H1 (cell line): ENCODE data around the gene ADK. TPM values are rescaled to one million over a fixed set of nuclear protein-coding genes. Genes with fewer than 3 reads are reported as not detected.

Source experiments
- CEBPB ChIP-seq: IDR thresholded peaks from 2 replicates; pipeline ENCODE4 v1.6.1; 2012; ENCODE audit warnings: low read depth, low read length
- CTCF ChIP-seq, 3 experiments: IDR thresholded peaks; 1 replicate in 2 of 3; 2 replicates in 1 of 3; pipeline versions ENCODE4 v1.5.1 to v1.6.1; 2011; ENCODE audit warnings: low read length in 3 of 3, mild to moderate bottlenecking in 3 of 3, inconsistent platforms in 2 of 3, low read depth in 1 of 3, moderate library complexity in 1 of 3; ENCODE audit not compliant: insufficient read depth in 1 of 3; ENCODE audit errors: control extremely low read depth in 1 of 3
- FOSL1 ChIP-seq: IDR thresholded peaks from 2 replicates; pipeline ENCODE4 v1.6.1; 2011; ENCODE audit warnings: mild to moderate bottlenecking, low read depth, low read length, moderate library complexity; ENCODE audit not compliant: insufficient read depth
- GTF2F1 ChIP-seq: IDR thresholded peaks from 2 replicates; pipeline ENCODE4 v1.6.1; 2012; ENCODE audit warnings: low read depth, low read length, improper control_type of control experiment, borderline replicate concordance
- HDAC6 ChIP-seq: IDR thresholded peaks from one replicate; pipeline ENCODE4 v1.7.1; 2012; ENCODE audit warnings: low read depth, mild to moderate bottlenecking, inconsistent platforms, low read length, moderate library complexity
- KDM1A ChIP-seq: fragments of 200-600, 300-600 bp; sonication (generic); IDR thresholded peaks from 2 replicates; pipeline ENCODE4 v1.7.1; 2016; ENCODE audit warnings: mild to moderate bottlenecking, low read length, borderline replicate concordance
- SIN3A ChIP-seq, 2 experiments: IDR thresholded peaks in 1 of 2; conservative IDR thresholded peaks in 1 of 2; 2 replicates each; pipeline ENCODE4 v1.6.1; 2011 to 2012; ENCODE audit warnings: low read length in 2 of 2, improper control_type of control experiment in 1 of 2, low read depth in 1 of 2, mild to moderate bottlenecking in 1 of 2
- SP2 ChIP-seq: IDR thresholded peaks from 2 replicates; pipeline ENCODE4 v1.6.1; 2012; ENCODE audit warnings: mild to moderate bottlenecking, low read length, inconsistent platforms
- USF2 ChIP-seq: IDR thresholded peaks from 2 replicates; pipeline ENCODE4 v1.6.1; 2011; ENCODE audit warnings: low read length, improper control_type of control experiment
- polyA plus RNA-seq, 7 experiments: library from polyadenylated mRNA; depleted of rRNA in 3 of 7; stranded (reverse) in 5 of 7; unstranded in 2 of 7; fragments of >200 nt in 5 of 7; fragments of 200-250 nt in 2 of 7; gene quantifications; 1 replicate in 5 of 7; 2 replicates in 1 of 7; 4 replicates in 1 of 7; pipeline versions ENCODE4 v1.2.1 to v1.2.3, GENCODE V29; 2011 to 2013; ENCODE audit warnings: missing spikeins in 2 of 7, mixed read lengths in 2 of 7
- total RNA-seq: library from RNA; stranded (reverse); fragmentation: NEBNext Ultra II Directional; extraction: Animal tissue kit (Norgen Biotek cat#: 25700); gene quantifications from 2 replicates; pipeline ENCODE4 v1.2.1, GENCODE V29; 2021

Gene ADK
- total and polyA plus RNA-seq, 2 of the 8 experiments (the other 6 are each of a cell fraction or from before 2014, with no cell fraction given), result 12.3 to 42.4 TPM

GRCh38 chr10:74400186-74400585 is 249.2 kb downstream of the ADK start (continued):
- no peak for TF ChIP-seq FOSL1
- TF ChIP-seq GTF2F1, result no peak
- no peak for TF ChIP-seq CTCF (IDR thresholded peaks at IDR 0.05; ENCODE audit: control extremely low read depth in 1 of 3, insufficient read depth in 1 of 3, low read depth in 1 of 3, low read length in 3 of 3)
- no peak for TF ChIP-seq CEBPB
- no peak for TF ChIP-seq KDM1A
- no peak for TF ChIP-seq USF2
- TF ChIP-seq SP2, result no peak
- no peak for TF ChIP-seq HDAC6
- no peak for TF ChIP-seq SIN3A (conservative IDR thresholded peaks at IDR 0.05 in 1 of 2, IDR thresholded peaks at IDR 0.05 in 1 of 2; ENCODE audit: low read depth in 1 of 2, low read length in 2 of 2)
